WTC11 (cell line): Measurements from ENCODE around the gene ATP9B. TPM values are rescaled to one million over a fixed set of nuclear protein-coding genes. Genes with fewer than 3 reads are reported as not detected.

Source experiments
- ATAC-seq: fragments of 200-7000 bp; cut with Tn5 transposase; 2 replicates; pipeline ENCODE4 v1.10.0; 2021; ENCODE audit warnings: mild to moderate bottlenecking, moderate library complexity
- CTCF ChIA-PET: fragments of 300-600 bp; sonication (Branson Sonifier 250); formaldehyde crosslinking; loops from one replicate; lab custom pipeline; 2021; ENCODE audit warnings: antibody characterized with exemption; lab: Charles Lee
- POLR2A ChIA-PET: fragments of 350-600 bp; sonication (Branson Sonifier 250); formaldehyde crosslinking; loops from one replicate; lab custom pipeline; 2021; ENCODE audit warnings: antibody characterized with exemption; lab: Charles Lee
- DNase-seq: peaks from one replicate; pipeline ENCODE4 v3.0.0; 2021; ENCODE audit warnings: low spot score
- H3K27ac Mint-ChIP-seq: 2 replicates; pipeline ENCODE4 v1.8.0; 2021; ENCODE audit warnings: mixed read lengths
- H3K27me3 Mint-ChIP-seq: 2 replicates; pipeline ENCODE4 v1.8.0; 2021; ENCODE audit warnings: low read depth, mild to moderate bottlenecking, moderate library complexity, mixed read lengths
- H3K36me3 Mint-ChIP-seq: 2 replicates; pipeline ENCODE4 v1.8.0; 2021; ENCODE audit warnings: mixed read lengths
- H3K4me1 Mint-ChIP-seq: 2 replicates; pipeline ENCODE4 v1.8.0; 2022; ENCODE audit warnings: mixed read lengths
- H3K4me3 Mint-ChIP-seq: 2 replicates; pipeline ENCODE4 v1.8.0; 2021; ENCODE audit warnings: mild to moderate bottlenecking, moderate library complexity, mixed read lengths
- H3K9me3 Mint-ChIP-seq: 2 replicates; pipeline ENCODE4 v1.8.0; 2021; ENCODE audit warnings: mixed read lengths
- AFF4 ChIP-seq: sonication (generic); formaldehyde crosslinking; IDR thresholded peaks from 2 replicates; pipeline ENCODE4 v1.8.1; 2023; ENCODE audit warnings: mild to moderate bottlenecking, missing genetic modification reagents, borderline replicate concordance
- ARID4B ChIP-seq: sonication (generic); formaldehyde crosslinking; IDR thresholded peaks from 2 replicates; pipeline ENCODE4 v1.8.0; 2023; ENCODE audit warnings: missing genetic modification reagents, mild to moderate bottlenecking, borderline replicate concordance
- ATF1 ChIP-seq: sonication (generic); formaldehyde crosslinking; IDR thresholded peaks from 2 replicates; pipeline ENCODE4 v1.8.1; 2023; ENCODE audit warnings: mild to moderate bottlenecking, moderate library complexity, missing genetic modification reagents
- ATF6 ChIP-seq: sonication (generic); formaldehyde crosslinking; IDR thresholded peaks from 2 replicates; pipeline ENCODE4 v1.8.1; 2023; ENCODE audit warnings: mild to moderate bottlenecking, missing genetic modification reagents
- CBFB ChIP-seq: sonication (generic); formaldehyde crosslinking; IDR thresholded peaks from 2 replicates; pipeline ENCODE4 v1.8.1; 2022; ENCODE audit warnings: mild to moderate bottlenecking, low read depth, missing genetic modification reagents
- EMX1 ChIP-seq: fragments of 250-450 bp; sonication (Bioruptor Pico); IDR thresholded peaks from 2 replicates; pipeline ENCODE4 v1.8.0; 2021; ENCODE audit warnings: mild to moderate bottlenecking
- ETV6 ChIP-seq: sonication (generic); formaldehyde crosslinking; IDR thresholded peaks from 2 replicates; pipeline ENCODE4 v1.8.1; 2022; ENCODE audit warnings: mild to moderate bottlenecking, missing genetic modification reagents
- PREB ChIP-seq: sonication (generic); formaldehyde crosslinking; IDR thresholded peaks from 2 replicates; pipeline ENCODE4 v1.8.1; 2022; ENCODE audit warnings: mild to moderate bottlenecking, missing genetic modification reagents, moderate library complexity, borderline replicate concordance
- SMAD3 ChIP-seq: sonication (generic); formaldehyde crosslinking; IDR thresholded peaks from 2 replicates; pipeline ENCODE4 v1.8.0; 2022; ENCODE audit warnings: missing genetic modification reagents, mild to moderate bottlenecking, borderline replicate concordance
- TEAD4 ChIP-seq: sonication (generic); formaldehyde crosslinking; IDR thresholded peaks from 2 replicates; pipeline ENCODE4 v1.8.0; 2022; ENCODE audit warnings: mild to moderate bottlenecking, missing genetic modification reagents
- TP53 ChIP-seq: sonication (generic); formaldehyde crosslinking; IDR thresholded peaks from 2 replicates; pipeline ENCODE4 v1.8.1; 2023; ENCODE audit warnings: mild to moderate bottlenecking, missing genetic modification reagents
- ZNF121 ChIP-seq: sonication (generic); formaldehyde crosslinking; IDR thresholded peaks from 2 replicates; pipeline ENCODE4 v1.8.0; 2023; ENCODE audit warnings: missing genetic modification reagents
- ZNF232 ChIP-seq: sonication (generic); formaldehyde crosslinking; IDR thresholded peaks from 2 replicates; pipeline ENCODE4 v1.8.0; 2022; ENCODE audit warnings: mild to moderate bottlenecking, missing genetic modification reagents
- ZNF423 ChIP-seq: fragments of 250-450 bp; sonication (Bioruptor Pico); IDR thresholded peaks from 2 replicates; pipeline ENCODE4 v2.1.2; 2022; ENCODE audit warnings: mild to moderate bottlenecking, moderate library complexity
- total RNA-seq: library from RNA; stranded (reverse); gene quantifications from 3 replicates; pipeline ENCODE4 v1.2.3, GENCODE V29; 2021
- TF ChIP-seq, protein P1 (sequence below): sonication (generic); formaldehyde crosslinking; IDR thresholded peaks from 2 replicates; pipeline ENCODE4 v1.8.1; 2023; ENCODE audit warnings: mild to moderate bottlenecking, missing genetic modification reagents, moderate library complexity
- TF ChIP-seq, protein P2 (sequence below): sonication (generic); formaldehyde crosslinking; IDR thresholded peaks from 2 replicates; pipeline ENCODE4 v1.8.1; 2023; ENCODE audit warnings: mild to moderate bottlenecking, moderate library complexity, missing genetic modification reagents
- TF ChIP-seq, protein P3 (sequence below): fragments of 250-450 bp; sonication (Bioruptor Pico); IDR thresholded peaks from 2 replicates; pipeline ENCODE4 v1.8.0; 2021; ENCODE audit warnings: mild to moderate bottlenecking

The ATP9B gene
- total RNA-seq, 1 experiment from 2014 or later, result 19.0 TPM

DNA sequence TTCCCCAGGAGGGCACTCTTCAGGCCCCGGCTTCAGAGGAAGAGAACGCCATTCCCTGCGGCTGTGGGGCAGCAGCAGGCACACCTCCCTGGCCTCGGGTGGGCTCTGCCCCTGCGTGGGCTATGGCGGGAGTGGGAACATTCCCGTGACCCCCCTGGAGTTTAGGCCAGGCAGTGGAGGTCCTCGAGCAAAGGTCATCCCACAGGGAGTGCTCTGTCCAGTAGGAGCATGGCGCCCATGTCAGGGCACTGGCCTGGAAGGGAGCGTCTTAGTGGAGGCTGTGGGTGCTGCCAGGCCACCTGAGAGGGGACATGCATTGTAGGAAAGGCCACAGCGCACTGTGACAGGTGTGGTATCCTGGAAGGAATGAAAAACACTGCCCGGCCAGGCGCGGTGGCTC, 317.4 kb downstream of the ATP9B start:
- CTCF ChIA-PET, result no interaction called here
- Mint-ChIP-seq H3K4me1 (peaks cover 3% of the 10 kb centered on the region), H3K36me3 (no peaks in the 10 kb centered on the region), H3K9me3 (no peaks in the 10 kb centered on the region), H3K4me3 (no peak overlapping the region), H3K27me3 (peaks cover 27% of the 10 kb centered on the region), H3K27ac (no peak overlapping the region)
- POLR2A ChIA-PET, result no interaction called here
- DNase-seq, result no peak
- no peak for ATAC-seq
- no peak for TF ChIP-seq ARID4B
- no peak for TF ChIP-seq CBFB (CRISPR knock-in tag)
- TF ChIP-seq ZNF232 (CRISPR knock-in tag), result no peak
- no peak for TF ChIP-seq ETV6 (CRISPR knock-in tag)
- no peak for TF ChIP-seq SMAD3
- no peak for TF ChIP-seq ATF1 (CRISPR knock-in tag)
- TF ChIP-seq EMX1 (CRISPR knock-in tag), result no peak
- TF ChIP-seq, protein P1, sequence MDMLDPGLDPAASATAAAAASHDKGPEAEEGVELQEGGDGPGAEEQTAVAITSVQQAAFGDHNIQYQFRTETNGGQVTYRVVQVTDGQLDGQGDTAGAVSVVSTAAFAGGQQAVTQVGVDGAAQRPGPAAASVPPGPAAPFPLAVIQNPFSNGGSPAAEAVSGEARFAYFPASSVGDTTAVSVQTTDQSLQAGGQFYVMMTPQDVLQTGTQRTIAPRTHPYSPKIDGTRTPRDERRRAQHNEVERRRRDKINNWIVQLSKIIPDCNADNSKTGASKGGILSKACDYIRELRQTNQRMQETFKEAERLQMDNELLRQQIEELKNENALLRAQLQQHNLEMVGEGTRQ (CRISPR knock-in tag), result no peak
- no peak for TF ChIP-seq TEAD4 (CRISPR knock-in tag)
- no peak for TF ChIP-seq ZNF121 (CRISPR knock-in tag)
- no peak for TF ChIP-seq AFF4 (CRISPR knock-in tag)
- TF ChIP-seq PREB, result no peak
- no peak for TF ChIP-seq ZNF423 (CRISPR knock-in tag)
- TF ChIP-seq TP53 (CRISPR knock-in tag), result no peak
- TF ChIP-seq, protein P2, sequence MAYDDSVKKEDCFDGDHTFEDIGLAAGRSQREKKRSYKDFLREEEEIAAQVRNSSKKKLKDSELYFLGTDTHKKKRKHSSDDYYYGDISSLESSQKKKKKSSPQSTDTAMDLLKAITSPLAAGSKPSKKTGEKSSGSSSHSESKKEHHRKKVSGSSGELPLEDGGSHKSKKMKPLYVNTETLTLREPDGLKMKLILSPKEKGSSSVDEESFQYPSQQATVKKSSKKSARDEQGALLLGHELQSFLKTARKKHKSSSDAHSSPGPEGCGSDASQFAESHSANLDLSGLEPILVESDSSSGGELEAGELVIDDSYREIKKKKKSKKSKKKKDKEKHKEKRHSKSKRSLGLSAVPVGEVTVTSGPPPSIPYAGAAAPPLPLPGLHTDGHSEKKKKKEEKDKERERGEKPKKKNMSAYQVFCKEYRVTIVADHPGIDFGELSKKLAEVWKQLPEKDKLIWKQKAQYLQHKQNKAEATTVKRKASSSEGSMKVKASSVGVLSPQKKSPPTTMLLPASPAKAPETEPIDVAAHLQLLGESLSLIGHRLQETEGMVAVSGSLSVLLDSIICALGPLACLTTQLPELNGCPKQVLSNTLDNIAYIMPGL (CRISPR knock-in tag), result no peak

DNA sequence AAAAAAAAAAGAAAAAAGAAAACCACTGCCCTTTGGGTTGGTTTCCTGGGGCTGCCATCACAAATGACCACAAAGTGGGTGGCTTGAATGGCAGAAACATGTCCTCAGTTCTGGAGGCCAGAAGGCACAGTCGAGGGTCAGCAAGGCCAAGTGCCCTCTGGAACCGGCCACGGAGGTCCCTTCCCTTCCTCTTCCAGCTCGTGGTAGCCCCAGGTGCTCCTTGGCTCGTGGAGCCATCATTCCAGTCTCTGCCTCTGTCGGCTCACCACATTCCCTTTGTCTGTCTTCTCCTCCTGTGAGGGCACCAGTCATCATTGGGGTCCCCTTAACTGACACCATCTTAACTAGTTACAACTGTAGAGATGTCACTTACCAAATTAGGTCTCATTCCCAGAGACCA, 318.0 kb downstream of the ATP9B start:
- peaks cover 3% of the 10 kb centered on the region for H3K4me1 Mint-ChIP-seq
- ChIA-PET CTCF (no interaction called here), POLR2A (no interaction called here)
- DNase-seq (no peak), ATAC-seq (no peak)
- no peak overlapping the region for H3K4me3 Mint-ChIP-seq
- H3K36me3 Mint-ChIP-seq, result no peaks in the 10 kb centered on the region
- H3K27me3 Mint-ChIP-seq, result peaks cover 34% of the 10 kb centered on the region
- H3K9me3 Mint-ChIP-seq, result no peaks in the 10 kb centered on the region
- H3K27ac Mint-ChIP-seq, result no peak overlapping the region
- no peak for TF ChIP-seq ATF6 (CRISPR knock-in tag)
- TF ChIP-seq, protein P3, sequence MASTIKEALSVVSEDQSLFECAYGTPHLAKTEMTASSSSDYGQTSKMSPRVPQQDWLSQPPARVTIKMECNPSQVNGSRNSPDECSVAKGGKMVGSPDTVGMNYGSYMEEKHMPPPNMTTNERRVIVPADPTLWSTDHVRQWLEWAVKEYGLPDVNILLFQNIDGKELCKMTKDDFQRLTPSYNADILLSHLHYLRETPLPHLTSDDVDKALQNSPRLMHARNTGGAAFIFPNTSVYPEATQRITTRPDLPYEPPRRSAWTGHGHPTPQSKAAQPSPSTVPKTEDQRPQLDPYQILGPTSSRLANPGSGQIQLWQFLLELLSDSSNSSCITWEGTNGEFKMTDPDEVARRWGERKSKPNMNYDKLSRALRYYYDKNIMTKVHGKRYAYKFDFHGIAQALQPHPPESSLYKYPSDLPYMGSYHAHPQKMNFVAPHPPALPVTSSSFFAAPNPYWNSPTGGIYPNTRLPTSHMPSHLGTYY, result no peak
